Embryonic facial prominence (tissue), 1 donor: Measurements from ENCODE around the gene PIGK.
"Not testable (repeated sequence)": the region's sequence is repeated elsewhere in the genome, so short reads cannot be mapped to it uniquely, and the experiment has no call there.

ENCODE experiments used
- DNase-seq: peaks from one replicate; pipeline ENCODE4 v3.0.0-alpha.2; 2016; ENCODE audit errors: extremely low spot score

Gene PIGK

DNA sequence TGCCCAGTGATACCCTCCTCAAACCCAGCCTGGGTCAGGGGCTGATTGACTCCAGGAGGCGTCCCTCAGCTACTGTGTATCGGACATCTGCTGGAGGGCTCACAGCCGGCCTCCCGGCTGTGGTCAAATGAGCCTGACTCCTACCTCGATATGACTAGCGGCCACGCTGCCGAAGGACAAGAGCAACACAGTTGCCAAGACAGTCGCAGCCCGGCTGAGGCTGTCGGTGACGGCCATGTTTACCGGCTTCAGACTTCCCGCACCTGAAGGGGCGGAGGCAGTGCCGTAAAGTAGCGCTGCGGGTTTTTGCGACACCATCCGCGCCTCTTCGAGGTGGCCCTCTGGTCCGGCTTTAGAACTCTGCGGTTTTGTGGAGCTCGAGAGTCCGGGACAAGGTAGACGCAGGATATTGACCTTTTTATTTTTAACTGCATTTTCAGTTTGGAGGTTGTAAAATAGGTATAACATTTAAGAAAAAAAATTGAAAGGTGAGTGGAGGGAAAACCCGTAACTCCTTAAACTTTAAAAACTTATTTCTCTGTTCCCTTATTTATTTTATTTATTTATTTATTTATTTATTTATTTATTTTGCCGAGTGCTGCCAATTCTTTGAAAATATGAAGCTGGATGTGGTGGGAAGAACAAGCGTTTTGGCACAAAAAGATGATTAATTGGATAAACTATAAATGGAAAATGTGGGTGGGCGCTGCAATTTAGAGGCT is at the start of gene PIGK:
PIGK (minus strand) TSS at position 265 of the 722 bp plus-strand sequence; CDS start at position 237, 28 bp downstream.
- DNase-seq = peak; percentile 71

DNA sequence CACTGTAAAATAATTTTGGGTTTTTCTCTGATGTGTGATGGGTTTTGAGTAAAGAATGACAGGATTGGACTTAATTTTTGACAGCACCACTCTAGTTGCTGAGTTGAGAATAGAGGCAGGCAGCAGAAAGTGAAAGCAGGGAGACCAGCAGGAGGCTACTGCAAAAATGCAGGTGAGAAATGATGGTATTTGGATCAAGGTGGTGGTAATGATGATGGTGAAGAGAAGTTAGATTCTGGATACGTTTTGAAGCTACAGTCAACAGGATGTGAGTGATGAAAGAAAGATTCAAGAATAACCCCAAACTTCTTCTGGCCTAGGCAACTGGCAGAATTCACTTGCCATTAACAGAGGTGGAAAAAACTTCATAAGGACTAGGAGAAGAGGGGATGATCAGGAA is 47.8 kb upstream of the PIGK start:
- DNase-seq = no peak

DNA sequence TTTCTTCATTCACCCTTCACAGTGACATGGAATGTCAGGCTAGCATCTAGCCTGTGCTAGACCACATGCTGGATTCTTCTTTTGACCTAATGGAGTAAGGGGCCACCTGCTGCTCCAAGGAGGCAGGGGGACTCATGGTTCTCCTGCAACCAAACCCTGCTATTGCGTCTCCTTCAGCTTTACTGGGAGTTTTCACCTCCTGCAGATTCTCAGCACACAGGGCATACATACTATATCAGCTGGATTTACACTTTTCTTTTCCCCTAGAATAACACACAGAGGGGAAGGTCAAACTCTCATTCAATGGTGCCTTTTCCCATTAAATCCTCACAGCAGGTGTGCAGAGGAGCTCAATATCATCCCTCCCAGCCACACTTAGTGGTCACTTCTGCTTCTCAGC is 46.0 kb upstream of the PIGK start:
- no peak for DNase-seq

DNA sequence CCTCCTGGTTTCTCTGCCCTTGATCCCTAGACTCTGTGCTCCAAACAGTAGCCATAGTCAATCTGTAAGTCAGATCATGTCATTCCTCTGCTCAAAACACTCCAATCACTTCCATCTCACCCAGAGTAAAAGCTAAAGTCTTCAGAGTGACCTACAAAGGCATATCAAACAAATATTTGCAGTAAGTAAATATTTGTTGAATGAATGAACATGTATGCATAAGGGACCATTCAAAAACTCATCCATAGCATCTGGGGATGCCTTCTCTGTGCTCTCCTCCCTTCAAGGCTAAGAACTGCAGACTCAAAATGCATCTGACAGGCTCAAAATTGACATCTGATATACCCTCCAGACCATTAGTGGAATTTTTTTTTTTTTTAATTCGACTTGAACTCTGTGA is 44.5 kb upstream of the PIGK start:
- no peak for DNase-seq

DNA sequence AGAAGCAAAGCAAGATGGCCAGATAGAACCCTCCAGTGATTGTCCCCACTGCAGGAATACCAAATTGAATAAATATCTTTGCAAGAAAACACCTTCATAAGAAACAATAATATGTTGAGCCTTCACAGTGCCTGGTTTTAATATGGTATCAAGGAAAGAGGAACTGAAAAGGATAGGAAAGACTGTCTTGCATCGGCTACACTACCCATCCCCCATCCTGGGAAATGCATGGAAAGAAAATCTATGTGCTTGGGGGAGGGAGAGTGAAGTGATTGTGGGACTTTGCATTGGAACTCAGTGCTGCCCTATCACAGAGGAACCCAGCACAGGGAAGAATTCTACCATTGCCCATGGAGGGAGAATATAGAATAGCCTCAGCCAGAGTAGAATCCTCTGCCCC is 34.0 kb upstream of the PIGK start:
- no peak for DNase-seq

DNA sequence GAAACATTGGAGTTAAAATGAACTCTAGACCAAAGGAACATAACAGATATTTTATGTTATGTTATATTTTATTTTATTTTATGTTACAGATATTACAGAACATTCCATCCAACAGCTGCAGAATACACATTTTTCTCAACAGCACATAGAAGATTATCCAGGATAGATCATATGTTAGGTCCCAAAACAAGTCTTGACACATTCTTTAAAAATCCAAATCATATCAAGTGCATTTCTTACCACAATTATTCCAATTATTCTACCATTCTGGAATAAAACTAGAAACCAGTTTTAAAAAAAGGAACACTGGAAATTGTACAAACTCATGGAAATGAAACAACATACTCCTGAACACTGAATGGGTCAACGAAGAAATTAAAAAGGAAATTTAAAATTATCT is 30.9 kb upstream of the PIGK start:
- DNase-seq = no peak

DNA sequence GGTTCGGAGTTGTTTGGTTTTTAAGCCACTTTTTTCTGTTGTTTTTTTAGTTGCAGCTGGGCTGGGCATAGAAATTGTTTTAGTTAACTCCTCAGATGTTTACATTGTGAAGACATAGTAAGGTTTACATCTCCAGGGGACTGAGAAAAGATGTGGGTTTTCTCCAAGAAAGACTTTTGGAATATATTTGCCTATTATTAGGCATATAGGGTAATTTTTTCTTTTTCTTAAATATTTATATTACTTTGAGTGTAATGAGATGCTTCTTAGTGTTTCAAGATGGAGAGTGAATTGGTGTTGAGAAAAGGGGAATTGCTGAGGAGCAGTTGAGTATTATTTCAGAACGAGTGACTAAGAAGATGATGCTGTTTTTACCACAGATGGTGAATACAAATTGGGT is 26.6 kb upstream of the PIGK start:
- no peak for DNase-seq

DNA sequence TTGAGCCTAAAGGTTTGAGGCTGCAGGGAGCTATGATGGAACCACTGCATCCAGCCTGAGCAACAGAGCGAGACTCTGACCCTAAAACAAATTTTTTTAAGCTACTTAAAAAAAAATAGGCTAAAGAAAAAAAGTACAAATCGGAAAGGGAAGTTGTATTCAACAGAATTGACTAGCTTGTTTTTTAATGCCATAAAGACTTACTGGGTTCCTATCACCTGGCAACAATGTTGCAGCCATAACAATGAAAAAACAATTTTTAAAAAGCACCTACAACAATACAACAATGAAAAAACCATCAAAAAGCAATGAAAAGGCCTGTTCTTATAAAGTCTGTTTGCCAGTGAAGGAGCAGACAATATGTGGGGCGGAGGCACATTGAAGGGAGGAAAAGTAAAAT is 20.1 kb upstream of the PIGK start:
- no peak for DNase-seq

DNA sequence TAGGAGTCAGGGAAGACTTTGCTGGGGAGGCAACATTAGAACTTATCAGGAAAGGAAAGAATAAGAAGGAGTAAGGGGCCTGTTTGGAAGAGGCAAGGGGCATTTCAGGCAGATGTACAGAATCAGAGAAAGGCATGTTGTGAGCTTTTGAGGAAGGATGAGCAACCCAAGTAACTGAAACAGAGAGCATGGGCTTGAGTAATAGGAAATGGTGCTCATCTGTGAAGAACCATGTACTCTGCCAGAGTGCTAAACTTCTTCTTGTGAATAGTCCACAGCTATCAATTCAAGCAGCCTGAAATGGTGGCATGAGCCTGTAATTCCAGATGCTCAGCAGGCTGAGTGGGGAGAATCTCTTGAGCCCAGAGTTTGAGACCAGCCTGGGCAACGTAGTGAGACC is 19.2 kb upstream of the PIGK start:
- no peak for DNase-seq

DNA sequence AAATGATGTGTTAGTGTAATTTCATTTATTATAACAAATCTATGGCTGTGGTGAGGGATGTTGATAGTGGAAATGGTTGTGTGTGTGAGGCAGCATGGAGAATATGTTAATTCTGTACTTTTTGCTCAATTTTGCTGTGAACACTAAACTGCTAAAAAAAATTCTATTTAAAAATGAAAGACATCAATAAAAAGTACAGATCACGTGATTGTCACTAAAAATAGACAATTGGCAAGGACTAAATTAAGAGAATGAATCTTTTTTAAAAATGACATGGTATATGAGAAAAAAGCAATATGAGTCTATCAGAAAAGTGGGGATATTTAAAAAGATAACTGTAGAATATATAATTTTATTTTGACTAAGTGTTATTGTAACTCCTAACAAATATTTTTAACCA is 15.7 kb upstream of the PIGK start:
- DNase-seq = no peak

DNA sequence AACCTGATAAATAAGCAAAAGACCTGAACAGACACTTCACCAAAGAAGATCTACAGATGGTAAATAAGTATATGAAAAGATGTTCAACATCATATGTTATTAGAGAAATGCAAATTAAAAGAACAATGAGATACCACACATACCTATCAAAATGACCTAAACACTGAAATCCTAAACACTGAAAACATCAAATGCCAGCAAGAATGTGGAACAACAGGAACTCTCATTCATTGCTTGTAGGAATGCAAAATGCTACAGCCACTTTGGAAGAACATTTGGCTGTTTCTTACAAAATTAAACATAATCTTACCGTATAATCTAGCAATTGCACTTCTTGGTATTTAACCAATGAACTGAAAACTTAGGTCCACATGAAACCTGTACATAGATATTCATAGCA is 14.9 kb upstream of the PIGK start:
- no peak for DNase-seq

DNA sequence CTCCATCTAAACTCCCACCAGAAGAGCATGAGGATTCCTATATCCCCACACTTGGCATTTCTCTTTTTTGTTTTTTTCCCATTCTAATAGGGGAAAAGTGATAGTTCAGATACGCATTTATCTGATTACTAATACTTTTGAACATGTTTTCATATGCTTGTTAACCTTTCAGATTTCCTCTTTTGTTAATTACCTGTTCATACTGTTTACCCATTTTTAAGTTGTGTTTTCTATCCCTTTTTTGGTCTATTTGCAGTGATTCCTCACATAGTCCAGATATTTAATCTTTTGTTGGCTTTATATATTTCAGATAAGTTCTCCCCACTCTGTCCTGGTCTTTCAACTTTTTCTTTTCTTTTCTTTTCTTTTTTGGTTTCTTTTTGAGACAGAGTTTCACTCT is 13.6 kb upstream of the PIGK start:
- no peak for DNase-seq

DNA sequence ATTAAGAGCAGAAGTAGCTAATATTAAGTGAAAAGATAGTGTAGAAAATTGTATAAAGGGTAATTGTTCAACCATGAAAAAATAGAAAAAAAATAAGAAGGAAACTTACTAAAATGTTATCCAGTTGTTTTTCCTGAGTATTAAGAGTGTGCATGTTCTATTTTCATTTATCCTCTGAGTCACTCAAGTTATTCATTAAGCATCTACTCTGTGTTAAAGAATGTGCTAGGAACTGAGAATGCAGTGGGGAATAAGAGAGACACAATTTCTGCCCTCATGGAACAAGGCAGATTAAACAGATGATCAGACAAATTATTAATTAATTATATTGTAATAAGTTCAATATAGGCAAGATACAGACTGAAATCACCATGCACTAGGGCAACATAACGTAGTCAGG is 10.8 kb upstream of the PIGK start:
- no peak for DNase-seq

DNA sequence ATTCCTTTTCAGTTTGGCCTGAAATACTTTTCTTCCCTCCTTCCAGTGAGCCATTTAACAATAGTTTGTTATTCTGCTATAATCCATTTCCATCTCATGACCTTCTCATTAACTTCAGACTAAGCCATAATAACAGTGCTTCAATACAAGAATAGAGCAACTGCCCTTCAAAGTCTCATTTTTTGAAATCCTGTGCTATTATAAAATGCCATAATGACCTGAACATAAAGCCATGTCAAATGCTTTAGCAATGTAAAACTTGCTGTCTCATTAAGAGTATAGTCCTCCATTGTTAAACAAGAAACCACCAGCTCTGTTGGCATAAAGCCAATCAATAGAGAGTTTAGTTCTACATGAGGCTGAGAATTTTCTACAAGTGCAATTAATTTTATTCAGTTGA is 9.6 kb upstream of the PIGK start:
- DNase-seq = no peak

DNA sequence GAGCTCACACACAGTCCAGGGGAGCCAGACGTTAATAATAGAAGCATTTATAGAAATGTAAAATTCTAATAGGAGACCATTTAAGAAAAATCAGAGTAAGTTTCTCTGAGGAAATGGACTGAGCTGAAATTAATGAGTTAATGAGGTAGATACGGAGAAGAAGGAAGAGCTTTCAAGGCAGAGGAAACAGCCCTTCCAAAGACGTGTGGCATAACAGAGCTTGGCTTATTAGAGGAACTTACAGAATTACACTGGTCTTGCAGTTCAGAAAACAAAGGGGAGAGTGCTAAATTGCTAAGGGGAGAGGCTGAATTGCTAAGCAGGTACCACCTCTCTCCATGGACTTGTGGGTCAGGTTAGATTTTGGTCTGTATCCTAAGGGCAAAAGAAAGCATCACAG is 8.2 kb upstream of the PIGK start:
- DNase-seq = no peak

DNA sequence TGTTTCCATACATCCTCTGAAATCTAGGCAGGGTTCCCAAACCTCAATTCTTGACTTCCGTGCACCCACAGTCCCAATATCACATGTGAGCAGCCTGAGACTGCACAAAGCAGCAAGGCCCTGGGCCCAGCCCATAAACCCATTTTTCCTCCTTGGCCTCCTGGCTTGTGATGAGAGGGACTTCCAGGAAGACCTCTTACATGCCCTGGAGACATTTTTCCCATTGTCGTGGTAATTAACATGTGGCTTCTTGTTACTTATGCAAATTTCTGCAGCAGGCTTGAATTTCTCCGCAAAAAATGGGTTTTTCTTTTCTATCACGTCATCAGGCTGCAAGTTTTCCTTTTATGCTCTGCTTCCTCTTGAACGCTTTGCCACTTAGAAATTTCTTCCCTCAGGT is 3.3 kb upstream of the PIGK start:
- DNase-seq = no peak

DNA sequence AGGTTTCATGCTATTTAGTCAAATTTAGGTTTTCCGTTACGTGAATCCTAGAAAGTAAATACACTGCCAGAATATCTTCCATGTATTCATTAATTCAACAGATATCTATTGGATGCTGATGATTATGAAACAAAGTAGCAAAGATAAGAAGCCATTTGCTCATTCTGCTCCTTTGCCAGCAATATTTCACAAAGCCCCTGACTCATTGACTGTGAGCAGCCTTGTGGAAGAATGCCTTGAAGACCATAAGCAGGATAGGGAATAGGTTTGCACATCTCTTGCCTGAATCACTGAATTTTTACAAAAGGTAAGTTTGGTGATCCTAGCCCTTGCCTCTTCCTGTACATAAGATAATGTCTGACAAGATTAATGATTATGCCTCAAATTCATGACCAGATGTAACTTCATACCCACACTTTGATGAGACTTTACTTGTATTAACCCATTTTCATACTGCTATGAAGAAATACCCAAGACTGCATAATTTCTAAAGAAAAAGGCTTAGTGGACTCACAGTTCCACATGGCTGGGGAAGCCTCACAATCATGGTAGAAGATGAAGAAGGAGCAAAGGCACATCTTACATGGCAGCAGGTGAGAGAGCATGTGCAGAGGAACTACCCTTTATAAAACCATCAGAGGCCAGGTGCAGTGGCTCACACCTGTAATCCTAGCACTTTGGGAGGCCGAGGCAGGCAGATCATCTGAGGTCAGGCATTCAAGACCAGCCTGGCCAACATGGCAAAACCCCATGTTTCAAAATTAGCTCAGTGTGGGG is 1.6 kb upstream of the PIGK start:
- no peak for DNase-seq

DNA sequence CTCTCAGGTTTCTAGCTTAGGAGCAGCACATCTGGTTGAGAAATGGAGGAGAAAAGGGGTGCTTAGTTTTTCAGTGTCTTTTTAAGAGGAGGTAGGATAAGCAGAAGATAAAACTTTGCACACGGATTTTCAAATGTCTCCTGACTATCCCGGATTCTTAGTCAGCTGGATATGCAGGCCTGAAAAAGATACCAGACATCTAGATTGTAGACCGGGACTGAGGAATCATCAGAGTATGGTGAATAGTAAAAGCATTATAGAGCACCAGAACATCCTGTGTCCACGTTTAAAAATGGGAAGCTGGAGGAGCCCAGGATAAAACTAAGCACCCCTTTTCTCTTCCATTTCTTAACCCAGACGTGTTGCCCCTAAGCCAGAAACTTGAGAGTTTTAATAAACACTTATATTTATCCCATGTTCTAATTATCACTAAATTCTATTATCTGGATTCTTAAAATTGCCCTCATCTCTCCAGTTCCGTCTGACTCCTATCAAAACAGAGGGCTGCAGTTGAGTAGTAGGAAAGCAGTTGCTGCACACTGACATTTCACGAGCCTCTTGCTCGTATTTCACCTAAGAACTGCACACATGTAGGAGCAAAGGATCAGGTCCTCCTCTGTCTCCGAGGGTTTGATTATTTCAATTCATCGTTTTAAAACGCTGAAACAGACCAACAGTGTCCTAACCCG is 609 bp downstream of the PIGK start:
- DNase-seq = no peak

DNA sequence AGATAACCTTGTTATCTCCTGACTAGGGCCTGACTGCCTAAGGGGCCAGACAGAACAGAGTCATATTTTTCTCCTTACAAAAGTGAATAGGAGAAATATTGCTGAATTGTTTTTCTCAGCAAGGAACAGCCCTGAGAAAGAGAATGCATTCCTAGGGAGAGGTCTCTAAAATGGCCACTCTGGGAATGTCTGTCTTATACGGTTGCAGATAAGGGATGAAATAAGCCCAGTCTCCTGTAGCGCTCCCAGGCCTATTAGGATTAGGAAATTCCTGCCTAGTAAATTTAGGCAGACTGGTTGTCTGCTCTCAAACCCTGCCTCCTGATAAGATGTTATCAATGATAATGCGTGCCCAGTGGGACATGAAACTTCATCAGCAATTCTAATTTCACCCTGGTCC is 15.2 kb downstream of the PIGK start:
- DNase-seq = not testable (repeated sequence)

DNA sequence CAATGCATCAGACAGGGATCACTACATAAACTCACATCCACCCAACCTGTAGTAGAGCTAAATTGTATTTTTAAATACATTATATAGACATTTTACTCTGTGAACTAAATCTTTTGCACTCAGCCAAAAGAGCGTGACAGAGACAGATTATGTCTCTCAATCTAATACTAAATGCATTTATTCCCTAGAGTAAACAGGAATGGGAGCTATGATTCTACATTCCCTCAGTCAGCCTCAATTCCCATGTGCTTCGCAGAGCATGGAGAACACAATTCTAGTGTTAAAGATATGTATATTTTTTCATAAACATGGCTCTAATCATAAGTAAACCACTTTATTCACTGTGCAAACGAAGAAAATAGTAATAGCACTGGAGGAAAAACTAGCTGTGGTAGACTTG is 16.5 kb downstream of the PIGK start:
- DNase-seq = no peak

DNA sequence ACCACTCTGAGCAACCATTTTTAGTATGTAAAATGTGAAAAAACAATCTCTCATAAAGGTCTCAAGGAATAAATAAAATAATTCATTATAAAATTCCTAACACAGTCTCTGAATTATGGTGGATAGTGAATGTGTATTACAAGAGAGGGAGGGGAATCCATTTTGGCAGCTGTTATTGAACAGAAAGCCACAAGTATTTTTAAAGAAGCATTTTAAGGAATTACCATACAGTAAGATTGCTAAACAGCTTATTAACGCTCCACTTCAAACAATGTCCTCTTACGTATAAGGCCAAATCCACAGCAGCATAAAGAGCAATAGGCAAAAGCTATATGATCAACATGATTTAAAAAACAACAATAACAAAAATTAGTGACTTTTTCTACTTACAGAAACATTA is 18.4 kb downstream of the PIGK start:
- DNase-seq = no peak

DNA sequence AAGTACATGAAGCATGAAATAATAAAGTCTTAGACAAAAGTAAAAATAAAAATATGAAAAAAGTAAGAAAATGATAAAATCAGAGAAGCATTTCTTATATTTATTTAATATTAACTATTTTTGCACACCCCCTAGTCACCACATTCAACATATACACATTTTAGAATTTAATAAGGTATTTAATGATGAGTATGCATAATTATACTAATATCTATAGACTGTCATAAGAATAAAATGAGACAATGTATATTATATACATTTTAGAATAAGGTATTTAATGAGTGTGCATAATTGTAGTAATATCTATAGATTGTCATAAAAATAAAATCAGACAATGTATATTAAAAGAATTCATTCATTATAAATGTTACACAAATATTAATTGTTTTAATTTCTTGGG is 18.9 kb downstream of the PIGK start:
- no peak for DNase-seq

DNA sequence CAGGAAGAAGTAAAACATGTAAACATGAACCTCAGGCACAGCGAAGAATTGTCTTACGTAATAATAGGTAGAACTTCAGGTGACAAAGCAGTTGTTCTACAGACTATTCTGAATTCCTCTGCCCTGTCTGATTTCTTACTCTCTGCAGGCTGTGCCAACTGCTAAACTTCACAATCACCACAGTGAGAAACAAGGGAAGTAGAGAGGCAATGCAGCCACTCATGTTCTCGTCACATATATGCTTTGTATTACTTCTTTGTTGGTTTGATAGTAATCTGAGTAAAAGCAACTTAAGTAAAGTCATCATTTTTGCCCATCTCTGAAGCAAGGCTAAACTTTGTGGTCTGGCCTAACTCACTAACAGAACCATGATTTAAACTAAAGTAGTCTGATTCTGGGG is 21.9 kb downstream of the PIGK start:
- no peak for DNase-seq
